ENCODE measurements around the gene WNK2.
"Not testable (repeated sequence)": the region's sequence is repeated elsewhere in the genome, so short reads cannot be mapped to it uniquely, and the experiment has no call there.

WNK2 gene

DNA sequence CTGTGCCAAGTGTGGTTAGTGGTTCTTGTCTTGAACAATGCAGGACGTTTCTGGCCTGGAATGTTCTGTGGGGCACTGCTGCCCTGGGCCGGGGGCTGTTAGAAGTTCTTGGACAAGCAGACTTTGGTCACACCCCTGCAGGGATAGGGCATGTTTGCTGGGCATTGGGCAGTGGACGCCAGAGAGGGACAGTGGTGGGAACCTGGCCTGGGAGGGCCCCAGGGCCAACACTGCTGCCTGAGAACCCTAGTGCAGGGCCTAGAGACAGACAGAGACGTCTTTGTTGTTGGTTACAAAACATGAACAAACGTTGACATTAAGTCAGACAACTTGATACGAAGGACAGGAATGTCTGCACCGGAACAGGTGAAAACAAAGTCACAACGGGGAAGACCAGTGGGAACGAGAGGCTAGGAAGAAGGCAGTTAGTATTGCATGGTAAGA is 57.0 kb downstream of the WNK2 start:
- no peak for DNase-seq

DNA sequence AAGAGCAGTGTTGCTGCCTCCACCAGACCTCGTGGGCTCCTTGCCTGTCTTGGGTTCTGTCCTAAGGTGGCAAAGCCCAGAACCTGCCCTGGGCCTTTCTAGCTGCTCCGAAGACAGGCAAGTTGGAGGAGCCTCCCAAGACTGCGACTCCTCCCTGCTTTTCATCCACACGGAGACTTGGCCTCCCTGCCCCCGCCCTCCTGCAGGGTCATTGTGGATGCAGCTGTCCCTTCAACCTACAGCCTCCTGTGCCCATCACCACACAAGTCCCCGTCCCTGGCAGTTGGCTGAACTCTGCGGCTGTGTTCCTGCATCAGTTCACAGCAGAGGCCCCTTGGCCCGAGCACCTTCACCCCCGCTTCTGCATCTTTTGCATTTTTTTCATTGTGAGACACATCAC is 59.2 kb downstream of the WNK2 start:
- no peak for DNase-seq

DNA sequence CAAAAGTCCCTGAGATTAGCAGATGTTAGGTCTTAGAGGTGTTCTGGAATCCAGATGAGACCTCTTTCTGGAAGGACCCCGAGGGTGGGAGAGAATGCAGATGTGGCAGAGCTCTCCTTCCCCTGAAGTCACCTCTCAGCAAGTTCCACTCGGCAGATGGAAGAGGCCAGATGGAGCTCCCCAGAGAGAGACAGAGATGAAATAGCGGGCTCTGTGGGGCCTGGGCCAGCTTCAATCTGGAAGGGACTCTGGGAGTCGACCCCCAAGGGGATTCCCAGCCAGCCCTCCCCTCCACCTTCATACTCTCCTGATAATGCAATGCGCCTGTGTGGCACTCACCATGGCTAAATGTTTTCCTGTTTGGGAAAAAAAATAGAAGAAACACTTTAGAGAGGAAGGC is 60.2 kb downstream of the WNK2 start:
- no peak for DNase-seq

DNA sequence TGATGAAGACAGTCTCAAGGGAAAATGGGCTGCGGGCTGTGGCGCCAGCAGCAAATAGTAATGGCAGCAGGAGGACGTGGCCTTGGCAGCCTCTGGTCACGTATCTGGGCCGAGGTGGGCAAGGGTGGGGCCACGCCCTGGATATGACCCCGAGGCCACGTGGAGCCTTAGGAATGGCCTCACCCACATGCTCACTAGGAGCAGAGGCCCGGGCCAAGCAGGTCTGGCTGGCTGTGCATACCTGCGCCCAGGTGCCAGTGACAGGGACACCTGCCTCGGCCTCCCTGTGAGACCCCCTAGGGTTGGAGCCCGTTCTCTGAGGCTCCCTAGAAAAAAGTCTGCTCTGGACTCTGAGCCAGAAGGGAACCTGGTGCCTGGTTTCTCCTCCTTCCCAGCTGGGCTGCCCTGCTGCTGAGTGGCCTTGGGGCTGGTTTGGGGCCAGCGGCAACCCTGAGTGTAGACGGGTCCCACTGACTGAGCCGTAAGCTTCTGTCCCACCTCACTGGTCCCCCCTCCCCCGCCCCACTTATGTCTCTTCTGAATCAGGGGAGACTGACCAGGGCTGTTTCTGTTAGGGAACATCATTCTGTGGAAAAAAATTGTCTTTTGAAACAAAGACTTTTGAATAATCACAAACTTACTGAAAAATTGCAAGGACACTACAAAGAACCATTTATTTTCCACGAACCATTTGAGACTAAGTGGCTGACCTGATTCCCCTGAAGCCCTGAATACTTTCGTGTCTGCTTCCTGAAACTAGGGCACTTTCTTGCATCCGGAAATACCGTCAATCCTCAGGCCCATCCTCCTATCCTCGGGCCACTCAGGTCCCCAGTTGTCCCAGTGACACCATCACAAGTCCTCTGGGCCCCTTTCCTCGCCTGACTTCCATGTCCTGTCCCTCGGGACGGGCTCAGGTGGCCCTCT is 60.8 kb downstream of the WNK2 start:
- DNase-seq = no peak

DNA sequence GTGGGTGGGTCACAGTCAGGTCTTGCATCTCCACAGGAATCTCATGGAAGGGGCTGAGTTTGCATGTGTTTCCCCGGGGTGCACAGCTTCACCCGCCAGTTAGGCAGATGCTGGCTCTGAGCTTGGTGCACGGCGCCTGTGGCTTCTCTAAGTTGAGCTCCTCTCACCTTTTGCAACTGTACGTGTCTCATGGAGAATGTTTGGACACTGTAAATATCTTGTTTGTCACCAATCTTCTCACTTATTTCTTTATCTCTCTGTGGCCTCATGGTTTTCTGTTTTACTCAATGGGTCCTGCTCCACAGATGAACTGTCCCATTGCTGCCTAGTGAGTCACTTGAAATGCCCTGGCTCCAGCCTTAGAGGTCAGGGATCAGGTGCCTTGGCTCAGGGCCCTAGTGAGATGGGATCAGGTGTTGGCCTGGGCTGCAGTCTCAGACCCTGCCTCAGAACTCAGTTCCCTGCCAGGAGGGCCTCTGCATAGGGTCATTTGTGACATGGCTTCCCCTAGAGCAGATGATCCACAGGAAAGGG is 61.6 kb downstream of the WNK2 start:
- no peak for DNase-seq

DNA sequence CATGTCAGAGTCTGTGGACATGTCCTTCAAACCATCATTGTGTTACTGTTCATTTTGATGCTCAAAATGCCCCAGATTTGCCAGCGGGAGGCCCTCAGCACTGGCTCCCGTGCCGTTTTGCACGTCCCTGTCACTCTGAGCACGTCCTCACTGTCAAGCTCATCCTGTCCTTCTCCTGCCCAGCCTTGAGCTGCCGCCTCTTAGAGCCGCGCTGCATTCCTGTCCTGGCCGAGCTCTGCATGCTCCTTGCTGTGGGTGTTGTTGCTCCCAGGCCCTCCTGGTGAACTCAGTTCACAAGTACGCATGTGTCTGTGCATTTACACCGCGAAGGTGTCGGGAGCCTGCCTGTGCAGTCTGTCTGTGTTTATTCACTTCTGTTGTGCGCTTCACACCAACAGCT is 62.2 kb downstream of the WNK2 start:
- DNase-seq = no peak

DNA sequence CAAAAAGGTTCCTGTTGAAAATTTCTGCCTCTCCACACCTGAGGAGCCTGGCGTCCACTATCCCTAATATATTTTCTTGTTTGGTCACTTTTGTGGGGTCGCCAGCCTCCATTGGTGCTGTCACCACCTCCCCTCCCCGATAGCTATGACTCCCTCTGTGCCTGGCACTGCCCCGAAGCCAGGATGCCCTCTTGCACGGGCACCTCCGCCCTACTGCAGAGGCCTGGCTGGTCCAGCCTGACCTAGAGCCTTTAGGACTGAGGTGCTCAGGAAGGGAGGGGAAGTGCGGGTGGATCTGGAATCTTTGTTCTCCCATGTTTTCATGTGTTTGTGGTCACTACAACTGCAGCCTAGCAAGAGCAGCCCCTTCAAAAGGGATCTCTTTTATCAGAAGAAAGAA is 62.6 kb downstream of the WNK2 start:
- DNase-seq = no peak

DNA sequence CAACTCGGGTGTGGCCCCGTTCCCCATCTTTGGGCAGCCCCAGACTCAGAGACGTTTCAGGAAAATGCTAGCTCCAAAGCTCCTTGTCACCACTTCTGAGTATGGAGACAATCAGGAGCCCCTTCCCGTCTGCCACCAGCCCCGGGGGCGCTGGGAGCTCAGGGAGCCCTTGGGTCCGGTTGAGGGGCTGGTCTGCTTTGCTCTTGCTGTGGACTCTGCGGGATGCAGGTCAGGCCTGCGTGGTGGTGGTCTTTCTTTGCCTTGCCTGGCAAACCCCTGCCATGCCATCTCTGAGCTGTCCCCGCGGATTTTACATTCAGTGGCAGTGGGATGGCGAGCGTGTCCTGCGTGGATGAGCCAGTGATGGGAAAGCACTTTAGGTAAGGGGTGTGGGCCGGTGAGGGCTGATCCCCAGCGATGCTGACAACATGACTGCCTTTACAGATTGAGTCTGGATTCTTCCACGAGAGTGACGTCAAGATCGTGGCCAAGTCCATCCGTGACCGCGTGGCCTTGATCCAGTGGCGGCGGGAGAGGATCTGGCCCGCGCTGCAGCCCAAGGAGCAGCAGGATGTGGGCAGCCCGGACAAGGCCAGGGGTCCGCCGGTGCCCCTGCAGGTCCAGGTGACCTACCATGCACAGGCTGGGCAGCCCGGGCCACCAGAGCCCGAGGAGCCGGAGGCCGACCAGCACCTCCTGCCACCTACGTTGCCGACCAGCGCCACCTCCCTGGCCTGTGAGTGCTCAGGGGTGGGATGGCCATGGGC is 63.3 kb downstream of the WNK2 start:
- no peak for DNase-seq

DNA sequence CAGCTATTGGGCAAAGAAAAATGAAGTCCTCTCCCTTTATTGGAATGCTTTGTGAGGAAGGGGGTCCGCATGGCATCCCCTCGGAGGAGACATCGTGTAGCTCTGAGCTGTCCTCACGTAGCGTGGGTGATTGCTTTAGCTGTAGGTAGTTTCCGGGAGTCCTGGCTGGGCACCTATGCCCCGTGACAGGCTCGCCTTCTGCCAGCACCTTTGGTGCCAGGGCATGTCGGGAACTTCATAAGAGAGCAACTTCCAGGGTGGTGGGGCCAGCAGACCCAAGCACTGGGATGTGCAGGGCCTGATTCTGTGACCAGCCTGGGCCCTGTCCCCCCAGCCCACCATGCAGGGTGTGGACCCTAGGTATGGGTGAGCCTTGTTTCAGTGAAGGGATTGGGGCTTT is 64.0 kb downstream of the WNK2 start:
- DNase-seq = no peak

DNA sequence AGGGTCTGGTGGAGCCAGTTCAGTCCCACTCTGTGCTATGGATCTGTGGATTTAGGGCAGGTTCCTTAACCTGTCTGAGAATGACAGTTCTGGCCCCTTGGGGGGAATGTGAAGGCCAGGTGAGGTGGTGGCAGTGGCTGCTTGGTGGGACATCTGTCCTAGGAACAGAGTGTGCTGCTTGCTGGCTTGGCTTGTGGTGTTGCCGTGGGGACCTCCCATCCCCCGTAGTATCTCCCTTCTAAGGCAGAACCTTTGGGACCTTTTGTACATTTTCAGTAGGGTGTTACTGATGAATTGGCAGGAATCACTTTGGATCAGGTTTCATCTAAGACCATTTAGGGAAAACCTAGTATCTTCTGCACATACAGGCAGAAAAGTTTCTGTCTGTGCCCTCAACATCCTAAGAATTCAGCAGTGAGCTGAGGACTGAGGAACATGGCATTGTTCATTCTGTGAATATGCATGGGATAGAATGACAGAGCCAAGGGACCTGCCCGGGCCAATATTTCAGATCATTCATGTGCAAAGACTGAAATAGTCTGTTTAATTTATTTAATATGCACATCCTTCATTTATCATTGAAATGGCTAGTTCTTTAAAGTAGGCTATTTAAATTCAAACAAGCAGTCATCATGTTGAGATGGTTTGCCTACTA is 64.6 kb downstream of the WNK2 start:
- DNase-seq = no peak

DNA sequence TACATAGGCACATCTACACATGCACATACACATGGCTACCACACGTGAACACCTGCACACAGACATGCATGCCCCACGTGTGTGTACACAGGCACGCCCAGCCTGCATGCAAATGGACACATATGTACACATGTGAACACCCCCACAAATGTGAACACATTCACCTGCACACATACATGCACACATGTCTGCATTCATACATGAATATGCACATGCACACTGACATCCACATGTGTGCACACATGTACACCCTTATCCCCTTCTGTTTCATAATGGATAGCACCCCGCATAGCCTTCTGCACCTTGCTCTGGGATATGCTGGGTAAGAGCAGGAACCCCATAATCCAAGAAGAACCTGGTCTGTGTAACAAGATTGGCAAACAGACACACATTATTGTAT is 66.2 kb downstream of the WNK2 start:
- no peak for DNase-seq

DNA sequence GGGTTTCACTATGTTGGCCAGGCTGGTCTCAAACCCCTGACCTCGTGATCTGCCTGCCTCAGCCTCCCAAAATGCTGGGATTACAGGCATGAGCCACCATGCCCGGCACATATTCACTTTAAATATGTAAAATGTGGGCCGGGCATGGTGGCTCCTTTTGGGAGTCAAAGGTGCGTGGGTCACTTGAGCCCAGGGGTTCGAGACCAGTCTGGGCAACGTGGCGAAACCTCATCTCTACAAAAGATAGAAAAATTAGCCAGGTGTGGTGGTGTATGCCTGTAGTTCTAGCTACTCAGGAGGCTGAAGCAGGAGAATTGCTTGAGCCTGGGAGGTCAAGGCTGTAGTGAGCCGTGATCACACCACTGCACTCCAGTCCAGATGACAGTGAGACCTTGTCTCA is 67.4 kb downstream of the WNK2 start:
- not testable (repeated sequence) for DNase-seq

DNA sequence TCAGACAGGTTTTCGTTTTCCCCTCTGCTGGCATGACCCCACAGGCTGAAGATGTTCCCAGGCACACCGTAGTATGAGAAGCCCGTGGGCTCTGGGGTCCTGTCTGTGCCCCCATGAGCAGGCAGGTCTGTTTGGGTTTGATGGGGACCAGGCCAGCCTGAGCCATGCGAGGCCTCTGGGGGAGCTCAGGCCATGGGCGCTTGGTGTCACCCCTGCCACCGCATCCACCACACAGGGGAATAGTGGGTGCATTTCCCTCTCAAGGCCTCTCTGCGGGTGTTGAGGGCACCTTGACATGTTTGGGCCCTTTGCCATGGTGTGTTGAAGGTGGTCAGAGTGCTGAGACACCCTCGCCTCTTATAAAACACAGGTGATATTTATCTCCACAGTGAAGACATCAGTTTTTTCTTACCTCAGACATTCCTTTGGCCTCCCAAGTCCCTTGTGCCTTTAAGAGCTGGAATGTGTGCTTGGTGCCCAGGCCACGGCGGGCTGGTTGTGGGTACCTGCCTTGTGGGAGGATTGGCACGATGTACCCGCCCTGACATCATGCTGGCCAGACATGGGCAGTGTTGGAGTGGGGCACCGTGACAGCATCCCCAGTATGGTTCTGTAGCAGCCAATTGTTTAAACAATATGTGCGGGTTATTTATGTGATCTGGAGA is 68.3 kb downstream of the WNK2 start:
- DNase-seq = no peak

DNA sequence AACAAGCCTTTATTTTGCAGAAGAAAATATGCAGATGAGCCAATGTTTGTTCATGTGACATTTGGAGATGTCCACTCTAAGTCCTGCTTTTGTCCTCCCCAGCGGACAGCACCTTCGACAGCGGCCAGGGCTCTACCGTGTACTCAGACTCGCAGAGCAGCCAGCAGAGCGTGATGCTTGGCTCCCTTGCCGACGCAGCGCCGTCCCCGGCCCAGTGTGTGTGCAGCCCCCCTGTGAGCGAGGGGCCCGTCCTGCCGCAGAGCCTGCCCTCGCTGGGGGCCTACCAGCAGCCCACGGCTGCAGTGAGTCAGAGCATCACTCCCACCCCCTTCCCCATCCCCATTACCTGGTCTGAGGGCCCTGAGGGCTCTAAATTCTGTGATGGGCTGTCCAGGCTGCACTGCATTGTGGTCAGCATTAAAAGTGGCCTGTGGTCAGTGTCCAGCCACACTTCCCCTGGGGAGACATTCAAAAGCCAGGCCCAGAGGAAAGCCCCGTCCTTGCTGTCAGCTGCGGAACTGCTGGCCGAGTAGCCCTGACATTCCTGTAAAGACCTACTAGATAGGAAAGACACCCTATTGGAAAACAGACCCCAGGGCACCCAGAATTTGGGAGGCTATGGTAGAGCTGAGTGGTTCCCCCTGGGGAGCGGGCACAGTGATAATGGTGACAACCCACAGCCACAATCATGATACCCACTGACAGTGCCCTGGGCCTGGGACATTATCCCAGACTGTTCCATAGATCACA is 69.0 kb downstream of the WNK2 start:
- no peak for DNase-seq

DNA sequence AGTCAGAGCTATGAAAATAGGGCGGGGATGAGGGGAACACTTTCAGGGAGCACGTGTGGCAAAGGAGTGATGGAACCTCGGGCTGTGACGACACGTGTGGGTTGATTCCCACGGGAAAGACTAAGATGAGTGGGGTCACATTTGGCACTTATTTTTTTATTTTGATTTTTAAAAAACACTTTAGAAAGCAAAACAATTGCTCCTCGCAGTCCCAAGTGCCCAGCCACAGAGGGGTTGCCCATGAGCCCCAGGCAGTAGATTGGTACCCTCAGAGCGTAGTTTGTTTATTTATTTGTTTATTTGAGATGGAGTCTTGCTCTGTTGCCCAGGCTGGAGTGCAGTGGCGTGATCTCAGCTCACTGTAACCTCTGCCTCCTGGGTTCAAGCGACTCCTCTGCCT is 69.7 kb downstream of the WNK2 start:
- DNase-seq = no peak

DNA sequence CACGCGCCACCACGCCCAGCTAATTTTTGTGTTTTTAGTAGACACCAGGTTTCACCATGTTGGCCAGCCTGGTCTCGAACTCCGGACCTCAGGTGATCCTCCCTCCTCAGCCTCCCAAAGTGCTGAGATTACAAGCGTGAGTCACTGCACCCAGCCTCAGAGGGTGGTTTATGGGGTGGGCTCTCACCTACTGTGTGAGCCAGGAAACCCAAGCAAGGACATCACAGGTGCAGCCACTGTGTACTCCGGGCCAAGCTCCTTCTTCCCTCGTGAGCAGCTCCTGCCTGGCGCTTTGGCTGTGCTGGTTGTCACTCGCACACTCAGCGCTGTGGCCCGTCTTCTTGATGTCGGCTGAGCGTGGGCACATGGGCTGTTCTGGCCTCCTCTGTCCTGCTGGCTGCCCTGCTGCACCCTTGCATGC is 70.1 kb downstream of the WNK2 start:
- DNase-seq = no peak

DNA sequence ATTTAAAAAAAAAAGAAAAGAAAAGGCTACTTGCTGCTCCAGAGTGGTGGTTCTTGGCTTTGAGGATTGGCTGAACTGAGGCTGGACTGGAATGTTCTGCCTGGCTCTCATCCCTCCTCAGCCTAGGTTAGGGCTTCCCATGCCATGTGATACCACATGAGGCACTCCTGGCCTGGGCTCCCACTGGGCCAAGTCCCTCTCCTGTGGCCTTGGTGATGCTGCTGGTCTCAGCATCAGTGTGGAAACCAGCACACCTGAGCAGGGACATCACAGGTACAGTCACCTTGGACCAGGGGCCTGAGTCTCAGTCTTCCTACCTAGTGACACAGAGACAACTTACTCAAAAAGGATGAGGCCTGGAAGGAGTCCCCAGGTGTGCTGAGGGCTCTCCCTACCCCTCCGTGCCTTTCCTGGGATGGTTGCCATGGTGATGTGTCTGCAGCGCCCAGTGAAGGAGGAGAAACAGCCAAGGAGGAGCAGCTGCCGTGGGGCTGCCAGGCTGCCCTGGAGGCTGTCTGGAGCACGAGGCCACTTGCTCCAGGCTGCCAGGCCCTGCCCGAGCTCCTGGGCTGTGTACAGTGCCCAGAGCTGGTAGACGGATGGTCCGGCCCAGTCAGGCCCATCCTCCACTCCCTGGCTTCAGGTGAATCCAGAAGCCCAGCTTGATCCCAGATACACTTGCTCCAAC is 71.0 kb downstream of the WNK2 start:
- DNase-seq = no peak

DNA sequence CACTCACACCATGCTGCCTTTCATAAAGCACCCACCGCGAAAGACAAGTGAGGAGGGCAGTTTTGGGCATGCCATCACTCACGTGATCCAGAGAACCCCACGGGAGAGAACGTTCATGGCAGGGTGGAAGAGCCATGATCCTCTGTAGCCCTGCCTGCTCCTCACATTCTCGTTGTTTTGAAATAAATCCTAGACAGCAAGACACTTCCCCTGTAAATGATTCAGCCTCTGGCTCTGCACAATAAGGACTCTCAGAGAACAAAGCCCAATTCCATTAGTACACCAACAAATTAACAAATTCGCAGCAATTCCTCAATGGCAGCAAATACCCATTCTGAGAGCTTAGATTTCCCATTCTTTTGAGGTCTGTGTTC is 71.5 kb downstream of the WNK2 start:
- DNase-seq = no peak

DNA sequence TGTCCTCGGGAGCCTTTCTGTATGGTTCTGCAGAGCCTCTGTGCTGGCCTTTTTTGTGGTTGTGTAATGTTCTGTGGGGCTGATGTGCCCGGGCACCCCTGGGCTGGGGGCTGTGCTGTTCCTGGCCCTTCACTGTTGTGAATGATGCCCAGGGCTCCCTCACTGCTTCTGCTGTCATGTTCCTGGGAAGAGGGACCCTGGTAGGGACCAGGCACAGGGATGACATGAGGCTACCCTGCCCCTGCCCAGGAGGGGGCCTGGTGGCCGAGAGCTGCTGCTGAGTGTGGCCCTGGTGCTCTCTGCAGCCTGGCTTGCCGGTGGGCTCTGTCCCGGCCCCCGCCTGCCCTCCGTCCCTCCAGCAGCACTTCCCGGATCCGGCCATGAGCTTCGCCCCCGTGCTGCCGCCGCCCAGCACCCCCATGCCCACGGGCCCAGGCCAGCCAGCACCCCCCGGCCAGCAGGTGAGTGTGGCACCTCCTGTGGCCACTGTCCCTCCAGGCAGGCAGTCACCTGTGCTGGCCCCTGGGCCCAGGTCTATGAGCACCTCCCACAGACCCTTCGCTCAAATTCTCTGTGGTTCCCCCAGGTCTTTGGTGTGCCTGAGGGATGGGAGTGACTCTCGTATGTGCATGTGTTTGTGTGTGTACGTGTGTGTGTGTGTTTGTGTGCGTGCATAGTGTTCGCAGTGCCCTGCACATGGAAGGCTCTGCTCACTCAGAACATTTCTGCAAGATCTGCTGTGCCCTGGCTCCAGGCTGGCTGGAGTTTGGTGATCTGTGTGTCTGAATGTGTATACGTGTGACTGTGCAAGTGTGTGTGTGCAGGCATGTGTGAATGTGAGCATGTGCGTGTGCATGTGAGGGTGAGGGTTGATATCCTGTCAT is 72.3 kb downstream of the WNK2 start:
- no peak for DNase-seq

All from CD4-positive, alpha-beta T cell treated with Interleukin-17A for 1 hour (primary cell).